ENCODE measurements around the gene CA12.

GRCh38 chr15:63305260-63305659 lies 76.4 kb downstream of the CA12 start:
- TF ChIP-seq, protein P1, sequence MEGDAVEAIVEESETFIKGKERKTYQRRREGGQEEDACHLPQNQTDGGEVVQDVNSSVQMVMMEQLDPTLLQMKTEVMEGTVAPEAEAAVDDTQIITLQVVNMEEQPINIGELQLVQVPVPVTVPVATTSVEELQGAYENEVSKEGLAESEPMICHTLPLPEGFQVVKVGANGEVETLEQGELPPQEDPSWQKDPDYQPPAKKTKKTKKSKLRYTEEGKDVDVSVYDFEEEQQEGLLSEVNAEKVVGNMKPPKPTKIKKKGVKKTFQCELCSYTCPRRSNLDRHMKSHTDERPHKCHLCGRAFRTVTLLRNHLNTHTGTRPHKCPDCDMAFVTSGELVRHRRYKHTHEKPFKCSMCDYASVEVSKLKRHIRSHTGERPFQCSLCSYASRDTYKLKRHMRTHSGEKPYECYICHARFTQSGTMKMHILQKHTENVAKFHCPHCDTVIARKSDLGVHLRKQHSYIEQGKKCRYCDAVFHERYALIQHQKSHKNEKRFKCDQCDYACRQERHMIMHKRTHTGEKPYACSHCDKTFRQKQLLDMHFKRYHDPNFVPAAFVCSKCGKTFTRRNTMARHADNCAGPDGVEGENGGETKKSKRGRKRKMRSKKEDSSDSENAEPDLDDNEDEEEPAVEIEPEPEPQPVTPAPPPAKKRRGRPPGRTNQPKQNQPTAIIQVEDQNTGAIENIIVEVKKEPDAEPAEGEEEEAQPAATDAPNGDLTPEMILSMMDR (IDR thresholded peaks at IDR 0.05) = no peak
- TF ChIP-seq POLR2AphosphoS5 (IDR thresholded peaks at IDR 0.05; ENCODE audit: insufficient read depth in 1 of 2, low read depth in 1 of 2) (no peak), POLR2A (IDR thresholded peaks at IDR 0.05) (no peak)

Measured in vagina (tissue), 2 donors.